HL-60 (cell line): Measurements from ENCODE around the gene ANGPTL2.

Experiments used
- DNase-seq, 2 experiments: peaks; one replicate each; pipeline ENCODE4 v3.0.0-alpha.2; 2010 to 2020; ENCODE audit warnings: low read depth in 1 of 2, low spot score in 1 of 2
- H3K27ac ChIP-seq: fragments of 250-450 bp; sonication (Bioruptor Pico); replicated peaks from 2 replicates; pipeline ENCODE4 v1.5.1; 2020; ENCODE audit warnings: mild to moderate bottlenecking, moderate library complexity
- H3K27me3 ChIP-seq: fragments of 250-450 bp; sonication (Bioruptor Pico); 2 replicates; pipeline ENCODE4 v1.5.1; 2021; ENCODE audit warnings: mild to moderate bottlenecking, moderate library complexity; ENCODE audit not compliant: insufficient read depth, poor library complexity, severe bottlenecking
- H3K4me3 ChIP-seq: replicated peaks from 2 replicates; pipeline ENCODE4 v1.5.1; 2011; ENCODE audit warnings: mild to moderate bottlenecking, control low read depth, low read length; ENCODE audit not compliant: insufficient read depth
- CTCF ChIP-seq: IDR thresholded peaks from one replicate; pipeline ENCODE4 v1.5.1; 2011; ENCODE audit warnings: low read length, control low read depth, inconsistent platforms; ENCODE audit not compliant: insufficient read depth
- GABPA ChIP-seq: IDR thresholded peaks from 2 replicates; pipeline ENCODE4 v1.6.1; 2012; ENCODE audit warnings: low read depth
- POLR2AphosphoS5 ChIP-seq: IDR thresholded peaks from 2 replicates; pipeline ENCODE4 v1.6.1; 2012; ENCODE audit warnings: low read depth
- REST ChIP-seq: IDR thresholded peaks from 2 replicates; pipeline ENCODE4 v1.6.1; 2012; ENCODE audit warnings: low read depth; ENCODE audit not compliant: insufficient replicate concordance
- SPI1 ChIP-seq: IDR thresholded peaks from 2 replicates; pipeline ENCODE4 v1.6.1; 2012; ENCODE audit warnings: low read depth, mild to moderate bottlenecking, borderline replicate concordance

The ANGPTL2 gene

GRCh38 chr9:127051881-127052595 is 70.4 kb downstream of the ANGPTL2 start:
- Histone ChIP-seq H3K27ac (no peak overlapping the region), H3K4me3 (no peak overlapping the region), H3K27me3 (no peaks in the 10 kb centered on the region)
- no peak for DNase-seq
- TF ChIP-seq GABPA (no peak), POLR2AphosphoS5 (no peak)

GRCh38 chr9:127050591-127051001 is 71.8 kb downstream of the ANGPTL2 start:
- Histone ChIP-seq H3K27me3 (no peaks in the 10 kb centered on the region), H3K27ac (no peak overlapping the region), H3K4me3 (no peak overlapping the region)
- no peak for TF ChIP-seq CTCF
- no peak for TF ChIP-seq REST
- no peak for TF ChIP-seq SPI1
- TF ChIP-seq POLR2AphosphoS5 = no peak
- TF ChIP-seq GABPA = no peak
- no peak for DNase-seq

GRCh38 chr9:127050152-127050551 is 72.3 kb downstream of the ANGPTL2 start:
- no peak for DNase-seq
- TF ChIP-seq POLR2AphosphoS5 (no peak), REST (no peak), SPI1 (no peak), GABPA (no peak), CTCF (no peak)
- H3K4me3 ChIP-seq = no peak overlapping the region
- no peak overlapping the region for H3K27ac ChIP-seq
- H3K27me3 ChIP-seq = no peaks in the 10 kb centered on the region

- no peak for TF ChIP-seq REST
- no peak for TF ChIP-seq SPI1
- no peak for TF ChIP-seq CTCF
- TF ChIP-seq GABPA = no peak
- no peak for TF ChIP-seq POLR2AphosphoS5
- no peak overlapping the region for H3K4me3 ChIP-seq
- H3K27me3 ChIP-seq = no peaks in the 10 kb centered on the region
- no peak overlapping the region for H3K27ac ChIP-seq
- DNase-seq = no peak
Observed at GRCh38 chr9:127049581-127049980, 72.9 kb downstream of the ANGPTL2 start.
